HG03469 (cell line): ENCODE results near the gene CDAN1.
"Not testable (repeated sequence)": the region's sequence is repeated elsewhere in the genome, so short reads cannot be mapped to it uniquely, and the experiment has no call there.

ENCODE experiments used
- ATAC-seq: cut with Tn5 transposase; IDR thresholded peaks from one replicate; pipeline ENCODE4 v1.9.1; 2021; ENCODE audit warnings: mild to moderate bottlenecking, moderate library complexity, moderate number of reproducible peaks; ENCODE audit not compliant: unreplicated experiment

Gene CDAN1

GRCh38 chr15:42710662-42711061 is 26.3 kb downstream of the CDAN1 start:
- ATAC-seq = no peak

- ATAC-seq = no peak
Observed at GRCh38 chr15:42707873-42708544, 28.9 kb downstream of the CDAN1 start.

- no peak for ATAC-seq
Observed at GRCh38 chr15:42707068-42707467, 29.9 kb downstream of the CDAN1 start.

- ATAC-seq = no peak
Observed at GRCh38 chr15:42705336-42705735, 31.6 kb downstream of the CDAN1 start.

GRCh38 chr15:42704492-42704926 is 32.4 kb downstream of the CDAN1 start:
- no peak for ATAC-seq

GRCh38 chr15:42696626-42697025 is 40.3 kb downstream of the CDAN1 start:
- ATAC-seq = no peak

GRCh38 chr15:42695527-42696071 is 41.3 kb downstream of the CDAN1 start:
- no peak for ATAC-seq

- no peak for ATAC-seq
Observed at GRCh38 chr15:42694398-42694797, 42.5 kb downstream of the CDAN1 start.

- ATAC-seq = no peak
Observed at GRCh38 chr15:42693942-42694341, 43.0 kb downstream of the CDAN1 start.

GRCh38 chr15:42693496-42693895 is 43.4 kb downstream of the CDAN1 start:
- no peak for ATAC-seq

GRCh38 chr15:42692997-42693396 is 43.9 kb downstream of the CDAN1 start:
- no peak for ATAC-seq

GRCh38 chr15:42692536-42692935 is 44.4 kb downstream of the CDAN1 start:
- ATAC-seq = no peak

- no peak for ATAC-seq
Observed at GRCh38 chr15:42691770-42692169, 45.2 kb downstream of the CDAN1 start.

- no peak for ATAC-seq
Observed at GRCh38 chr15:42691308-42691707, 45.6 kb downstream of the CDAN1 start.

GRCh38 chr15:42688301-42688700 is 48.6 kb downstream of the CDAN1 start:
- no peak for ATAC-seq

- no peak for ATAC-seq
Observed at GRCh38 chr15:42687740-42688139, 49.2 kb downstream of the CDAN1 start.

GRCh38 chr15:42686281-42686680 is 50.6 kb downstream of the CDAN1 start:
- no peak for ATAC-seq

GRCh38 chr15:42681119-42681518 is 55.8 kb downstream of the CDAN1 start:
- ATAC-seq = no peak

- not testable (repeated sequence) for ATAC-seq
Observed at GRCh38 chr15:42680142-42680482, 56.8 kb downstream of the CDAN1 start.

- ATAC-seq = no peak
Observed at GRCh38 chr15:42679285-42680141, 57.4 kb downstream of the CDAN1 start.

GRCh38 chr15:42675021-42675420 is 61.9 kb downstream of the CDAN1 start:
- ATAC-seq = no peak

GRCh38 chr15:42674472-42674871 is 62.5 kb downstream of the CDAN1 start:
- no peak for ATAC-seq
